ENCODE data around the gene CCDC86. TPM values are rescaled to one million over a fixed set of nuclear protein-coding genes. Genes with fewer than 3 reads are reported as not detected.

The CCDC86 gene
- polyA plus RNA-seq, 1 donor from 2014 or later = 21.1 TPM

DNA sequence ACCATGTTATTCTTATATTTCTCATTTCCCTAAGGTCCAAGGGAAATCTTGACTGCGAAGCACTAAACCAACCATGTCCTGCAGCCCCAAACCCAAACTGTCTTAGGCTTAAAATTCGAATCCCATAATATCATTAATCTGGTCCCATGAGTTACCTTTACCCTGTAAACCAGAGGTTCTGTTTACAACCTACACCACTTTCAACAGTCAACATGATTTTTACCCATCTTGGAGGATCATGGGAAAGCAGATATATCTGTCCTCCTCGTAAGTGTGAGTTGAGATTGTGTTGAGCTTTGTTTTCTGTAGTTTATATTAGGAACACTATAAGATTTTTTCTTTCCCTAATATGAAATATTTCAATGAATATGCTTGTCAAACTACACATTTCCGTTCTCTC is 58.1 kb downstream of the CCDC86 start:
- no peaks in the 10 kb centered on the region for H3K9me3 Mint-ChIP-seq
- H3K4me1 Mint-ChIP-seq = peaks cover 7 to 20% (median 13%) of the 10 kb centered on the region in 3 donors
- H3K36me3 Mint-ChIP-seq = peaks cover 12% of the 10 kb centered on the region
- H3K4me3 Mint-ChIP-seq = peak overlapping the region in 1 of 4 donors; percentile 31
- H3K27ac Mint-ChIP-seq = no peak overlapping the region
- H3K27me3 Mint-ChIP-seq = no peaks in the 10 kb centered on the region

Other genes starting within 250 kb of the CCDC86 start
- not detected for gene MS4A8, start 142.5 kb upstream of the CCDC86 start, polyA plus RNA-seq
- not detected for gene MS4A18, start 117.4 kb upstream of the CCDC86 start, polyA plus RNA-seq
- gene MS4A15, start 85.2 kb upstream of the CCDC86 start, polyA plus RNA-seq = not detected
- not detected for gene MS4A10, start 56.8 kb upstream of the CCDC86 start, polyA plus RNA-seq
- 0.16 TPM for gene PTGDR2, start 13.8 kb downstream of the CCDC86 start, polyA plus RNA-seq
- not detected for gene ZP1, start 25.4 kb downstream of the CCDC86 start, polyA plus RNA-seq
- 18.5 TPM for gene PRPF19, start 64.5 kb downstream of the CCDC86 start, polyA plus RNA-seq
- gene TMEM109, start 72.0 kb downstream of the CCDC86 start, polyA plus RNA-seq = 259 TPM
- gene TMEM132A, start 82.3 kb downstream of the CCDC86 start, polyA plus RNA-seq = 0.26 TPM
- gene SLC15A3, start 110.1 kb downstream of the CCDC86 start, polyA plus RNA-seq = 15.2 TPM
- 8.6 TPM for gene CD6, start 129.6 kb downstream of the CCDC86 start, polyA plus RNA-seq